Fibroblast of mammary gland (primary cell): ENCODE results near the gene EHD4.
A peak's percentile ranks its signal among the peaks of the same experiment; 100 is the strongest.

Experiments used
- DNase-seq: peaks from one replicate; pipeline ENCODE4 v3.0.0-alpha.2; 2010; ENCODE audit warnings: low read depth
- H3K4me3 ChIP-seq: 2 replicates; pipeline ENCODE4 v1.5.1; 2011; ENCODE audit warnings: low read depth, mild to moderate bottlenecking, low read length, moderate library complexity; ENCODE audit not compliant: control insufficient read depth
- TF ChIP-seq, protein P1 (sequence below): conservative IDR thresholded peaks from 2 replicates; pipeline ENCODE4 v1.5.1; 2011; ENCODE audit warnings: low read depth, low read length, inconsistent platforms; ENCODE audit not compliant: control insufficient read depth, insufficient read depth

EHD4 gene

DNA sequence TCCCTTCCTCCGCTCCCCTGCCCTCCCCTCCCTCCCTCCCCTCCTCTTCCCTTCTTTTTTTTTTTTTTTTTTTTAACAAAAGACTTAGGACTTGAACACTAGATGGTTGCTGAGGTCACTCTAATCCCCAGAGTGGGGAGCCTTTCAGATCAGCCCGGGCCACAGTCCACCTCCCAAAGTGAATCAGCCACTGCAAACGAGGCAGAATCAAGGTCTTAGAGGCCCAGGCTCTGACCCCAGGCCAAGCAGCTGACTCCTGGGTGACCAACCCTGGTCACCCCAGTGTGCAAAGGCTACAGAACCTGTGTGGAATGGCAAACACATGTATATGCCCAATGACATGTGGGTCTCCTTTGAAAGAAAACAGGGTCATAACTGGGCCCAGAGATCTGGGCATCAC lies 18.3 kb upstream of the EHD4 start:
- H3K4me3 ChIP-seq: no peak overlapping the region

DNA sequence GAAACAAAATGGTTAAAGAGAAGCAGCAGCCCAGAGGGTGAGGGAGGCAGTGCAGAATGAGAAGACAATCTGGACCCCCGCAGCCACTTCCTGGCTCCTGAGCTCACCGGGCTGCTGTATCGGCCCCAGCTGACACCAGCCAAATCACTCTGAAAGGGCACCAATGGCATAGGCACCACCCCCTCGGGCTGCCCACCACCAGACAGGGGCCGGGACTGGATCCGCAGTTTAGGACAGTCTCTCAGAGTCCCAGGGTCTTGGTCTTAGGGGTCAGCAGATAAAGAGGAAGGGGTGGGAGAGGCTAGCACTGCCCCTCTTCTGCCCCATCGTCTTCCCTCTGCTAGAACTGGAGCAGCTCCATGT lies 17.9 kb upstream of the EHD4 start:
- DNase-seq: no peak
- TF ChIP-seq, protein P1, sequence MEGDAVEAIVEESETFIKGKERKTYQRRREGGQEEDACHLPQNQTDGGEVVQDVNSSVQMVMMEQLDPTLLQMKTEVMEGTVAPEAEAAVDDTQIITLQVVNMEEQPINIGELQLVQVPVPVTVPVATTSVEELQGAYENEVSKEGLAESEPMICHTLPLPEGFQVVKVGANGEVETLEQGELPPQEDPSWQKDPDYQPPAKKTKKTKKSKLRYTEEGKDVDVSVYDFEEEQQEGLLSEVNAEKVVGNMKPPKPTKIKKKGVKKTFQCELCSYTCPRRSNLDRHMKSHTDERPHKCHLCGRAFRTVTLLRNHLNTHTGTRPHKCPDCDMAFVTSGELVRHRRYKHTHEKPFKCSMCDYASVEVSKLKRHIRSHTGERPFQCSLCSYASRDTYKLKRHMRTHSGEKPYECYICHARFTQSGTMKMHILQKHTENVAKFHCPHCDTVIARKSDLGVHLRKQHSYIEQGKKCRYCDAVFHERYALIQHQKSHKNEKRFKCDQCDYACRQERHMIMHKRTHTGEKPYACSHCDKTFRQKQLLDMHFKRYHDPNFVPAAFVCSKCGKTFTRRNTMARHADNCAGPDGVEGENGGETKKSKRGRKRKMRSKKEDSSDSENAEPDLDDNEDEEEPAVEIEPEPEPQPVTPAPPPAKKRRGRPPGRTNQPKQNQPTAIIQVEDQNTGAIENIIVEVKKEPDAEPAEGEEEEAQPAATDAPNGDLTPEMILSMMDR: no peak
- no peak overlapping the region for H3K4me3 ChIP-seq

More for the DNA sequence above, 18.3 kb upstream of the EHD4 start:
- TF ChIP-seq, protein P1: no peak
- no peak for DNase-seq

DNA sequence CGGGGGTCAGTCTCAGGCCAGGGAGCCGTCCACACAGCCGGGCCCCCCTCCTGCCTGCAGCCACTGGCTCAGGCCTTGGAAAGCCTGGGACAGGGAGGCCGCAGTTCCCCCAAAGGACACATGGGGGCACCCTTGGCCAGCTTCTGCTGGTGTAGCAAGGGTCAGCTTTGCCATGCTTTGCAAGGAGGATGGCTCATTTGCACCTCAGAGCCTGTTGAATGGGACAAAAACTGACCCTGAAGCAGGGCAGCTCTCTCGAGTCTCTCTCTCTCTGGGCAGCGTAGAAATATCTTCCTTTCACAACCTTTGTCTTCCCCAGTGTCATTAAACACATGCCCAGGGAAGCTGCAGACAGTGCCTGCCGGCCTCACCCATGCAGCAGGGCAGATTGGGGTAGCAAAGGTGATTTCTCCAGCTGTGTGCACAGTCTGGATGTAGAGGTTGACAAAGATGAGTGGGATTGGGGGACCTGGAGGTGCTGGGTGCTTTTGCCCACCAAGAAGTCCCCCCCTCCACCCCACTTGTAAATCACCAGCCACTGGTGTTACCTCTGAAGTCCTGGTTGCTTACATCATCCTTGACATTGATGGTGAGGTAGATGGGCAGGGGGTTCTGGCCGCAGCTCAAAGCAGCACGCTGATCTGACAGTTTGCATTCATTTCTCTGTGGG lies 17.4 kb upstream of the EHD4 start:
- DNase-seq: peak; percentile 67

DNA sequence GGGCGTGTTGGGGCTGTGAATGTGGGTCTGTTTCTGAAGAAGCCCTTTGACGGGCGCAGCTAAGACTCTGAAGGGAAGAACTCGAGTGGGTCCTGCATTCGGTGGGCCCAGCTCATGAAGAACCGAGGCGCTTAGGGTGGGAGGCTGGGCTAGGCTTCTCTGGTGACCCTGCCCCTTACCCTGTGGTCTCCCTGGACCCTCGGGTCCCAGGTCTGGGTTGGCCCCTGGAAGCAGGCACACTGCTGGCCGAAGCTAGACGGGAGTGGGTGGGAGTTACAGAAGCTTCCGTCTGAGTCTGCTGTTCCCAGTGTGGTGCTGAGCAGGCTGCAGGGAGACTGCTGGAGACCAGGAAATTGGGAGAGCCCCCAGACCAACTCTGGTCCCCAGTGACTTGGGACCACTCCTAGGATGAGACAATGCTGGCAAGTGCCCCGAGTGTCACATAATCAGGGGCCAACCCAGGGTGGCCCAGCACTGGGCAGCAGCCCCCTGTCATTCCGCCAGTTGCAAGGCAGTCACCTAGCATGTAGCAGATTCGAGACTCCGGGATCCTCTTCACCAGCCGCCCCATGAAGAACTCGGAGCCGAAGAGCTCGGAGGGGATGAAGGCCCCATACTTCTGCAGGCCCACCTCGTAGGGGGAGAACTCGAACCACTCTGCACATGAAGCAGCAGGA lies 16.7 kb upstream of the EHD4 start:
- DNase-seq: no peak
- no peak overlapping the region for H3K4me3 ChIP-seq
- TF ChIP-seq, protein P1: no peak

More for the DNA sequence above, 17.4 kb upstream of the EHD4 start:
- H3K4me3 ChIP-seq: no peak overlapping the region
- TF ChIP-seq, protein P1: peak; percentile 97

DNA sequence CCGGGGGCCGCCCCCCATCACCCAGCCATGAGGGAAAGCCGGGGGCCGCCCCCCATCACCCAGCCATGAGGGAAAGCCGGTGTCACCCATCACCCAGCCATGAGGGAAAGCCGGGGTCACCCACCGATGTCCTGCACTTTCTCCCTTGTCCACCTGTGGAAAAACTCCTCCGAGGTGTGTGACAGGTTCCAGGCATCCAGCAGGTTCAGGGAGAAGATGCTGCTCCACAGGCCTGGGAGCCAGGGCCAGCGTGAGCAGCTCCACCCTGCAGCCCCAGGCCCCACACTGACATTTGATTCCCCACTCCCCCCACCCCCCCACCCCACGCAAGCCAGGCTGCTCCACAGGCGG lies 15.5 kb upstream of the EHD4 start:
- no peak overlapping the region for H3K4me3 ChIP-seq
- TF ChIP-seq, protein P1: no peak
- DNase-seq: no peak

GRCh38 chr15:41987246-41987924 lies 15.0 kb upstream of the EHD4 start:
- no peak for DNase-seq
- H3K4me3 ChIP-seq: no peak overlapping the region
- TF ChIP-seq, protein P1: no peak
